Panc1 (cell line): ENCODE results near the gene NKX1-2. TPM values are rescaled to one million over a fixed set of nuclear protein-coding genes. Genes with fewer than 3 reads are reported as not detected.

Experiments used
- ATAC-seq: fragments of 200-7000 bp; cut with Tn5 transposase; 2 replicates; pipeline ENCODE4 v1.9.1; 2020; ENCODE audit warnings: mild to moderate bottlenecking, moderate library complexity
- BruUV-seq: library from RNA; stranded (reverse); fragments of 400-500 nt; replicated peaks from 2 replicates; lab custom pipeline; 2021; lab: Mats Ljungman, UMichigan
- CTCF ChIA-PET: fragments of 300-600 bp; sonication (Branson Sonifier 250); formaldehyde crosslinking; loops from one replicate; lab custom pipeline; 2022; ENCODE audit warnings: antibody characterized with exemption; lab: Charles Lee
- POLR2A ChIA-PET: fragments of 300-600 bp; sonication (Branson Sonifier 250); formaldehyde crosslinking; loops from one replicate; lab custom pipeline; 2022; ENCODE audit warnings: antibody characterized with exemption; lab: Charles Lee
- DNase-seq: peaks from one replicate; pipeline ENCODE4 v3.0.0-alpha.2; 2010; ENCODE audit warnings: low read depth, low spot score
- H3K27ac ChIP-seq: 2 replicates; pipeline ENCODE4 v1.5.1; 2011; ENCODE audit warnings: mild to moderate bottlenecking, low read length, inconsistent platforms
- H3K27me3 ChIP-seq: fragments of 200-500 bp; sonication (Bioruptor generic); 2 replicates; pipeline ENCODE4 v1.6.0; 2014; ENCODE audit warnings: low read length, inconsistent platforms; ENCODE audit not compliant: control insufficient read depth, insufficient read depth
- H3K36me3 ChIP-seq: fragments of 200-500 bp; sonication (Bioruptor generic); 2 replicates; pipeline ENCODE4 v1.5.1; 2014; ENCODE audit warnings: inconsistent platforms, mild to moderate bottlenecking, low read length, moderate library complexity; ENCODE audit not compliant: control insufficient read depth, insufficient read depth
- H3K4me1 ChIP-seq: 2 replicates; pipeline ENCODE4 v1.5.1; 2011; ENCODE audit warnings: inconsistent platforms, mild to moderate bottlenecking, low read length, moderate library complexity; ENCODE audit not compliant: control insufficient read depth, insufficient read depth
- H3K4me3 ChIP-seq, 2 experiments: 2 replicates each; pipeline ENCODE4 v1.5.1; 2011 to 2012; ENCODE audit warnings: low read depth in 2 of 2, low read length in 2 of 2, mild to moderate bottlenecking in 2 of 2, inconsistent platforms in 1 of 2, moderate library complexity in 1 of 2
- H3K9me3 ChIP-seq: fragments of 200-500 bp; sonication (Bioruptor generic); 2 replicates; pipeline ENCODE4 v1.5.1; 2014; ENCODE audit warnings: low read depth, mild to moderate bottlenecking, inconsistent platforms, low read length, moderate library complexity; ENCODE audit not compliant: control insufficient read depth, insufficient read depth
- CTCF ChIP-seq: fragments of 450-650 bp; IDR thresholded peaks from 2 replicates; pipeline ENCODE4 v1.5.1; 2017; ENCODE audit warnings: mild to moderate bottlenecking
- POLR2AphosphoS5 ChIP-seq: IDR thresholded peaks from 2 replicates; pipeline ENCODE4 v1.6.1; 2012; ENCODE audit warnings: mild to moderate bottlenecking, low read depth, low read length, moderate library complexity
- REST ChIP-seq, 2 experiments: IDR thresholded peaks; 2 replicates each; pipeline ENCODE4 v1.6.1; 2011 to 2012; ENCODE audit warnings: low read depth in 2 of 2, control low read depth in 1 of 2, low read length in 1 of 2, mild to moderate bottlenecking in 1 of 2, moderate library complexity in 1 of 2; ENCODE audit not compliant: insufficient read depth in 1 of 2
- SIN3A ChIP-seq: IDR thresholded peaks from 2 replicates; pipeline ENCODE4 v1.6.1; 2012; ENCODE audit warnings: low read depth, mild to moderate bottlenecking, low read length, moderate library complexity, borderline replicate concordance; ENCODE audit not compliant: insufficient read depth
- TCF7L2 ChIP-seq: IDR thresholded peaks from 2 replicates; pipeline ENCODE4 v1.6.1; 2011; ENCODE audit warnings: mild to moderate bottlenecking, low read depth, low read length, inconsistent platforms
- in situ Hi-C: cut with HindIII; loops from 2 replicates; pipeline ENCODE4 v1.10.0; 2016; ENCODE audit warnings: low sequenced_read_pairs, low pct_unique_long_range_greater_than_20kb
- intact Hi-C: fragments of 100-400 bp; cut with micrococcal nuclease; formaldehyde crosslinking; loops from one replicate; pipeline ENCODE4 v1.10.0; 2022; ENCODE audit not compliant: unreplicated experiment
- total RNA-seq: library from RNA; stranded (reverse); gene quantifications from one replicate; pipeline ENCODE4 v1.2.1, GENCODE V29; 2021; ENCODE audit not compliant: unreplicated experiment

The NKX1-2 gene
- total RNA-seq, 1 experiment from 2014 or later = 0.15 TPM

- ATAC-seq (no peak), DNase-seq (no peak)
- H3K27ac ChIP-seq = no peak overlapping the region
- H3K4me3 ChIP-seq = no peak overlapping the region
- H3K27me3 ChIP-seq = no peaks in the 10 kb centered on the region
- H3K4me1 ChIP-seq = no peaks in the 10 kb centered on the region
- no peaks in the 10 kb centered on the region for H3K36me3 ChIP-seq
- ChIA-PET CTCF (no interaction called here), POLR2A (no interaction called here)
- BruUV-seq = no TSS peak
- no peaks in the 10 kb centered on the region for H3K9me3 ChIP-seq
- intact Hi-C loops = no loop called here
- in situ Hi-C loops = no loop called here
- TF ChIP-seq TCF7L2 (no peak), SIN3A (no peak), REST (IDR thresholded peaks at IDR 0.05; ENCODE audit: insufficient read depth in 1 of 2, low read depth in 2 of 2, low read length in 1 of 2) (no peak), CTCF (no peak), POLR2AphosphoS5 (no peak)
Measured at GRCh38 chr10:124486635-124487034, 36.8 kb upstream of the NKX1-2 start.

GRCh38 chr10:124484661-124485060 lies 34.8 kb upstream of the NKX1-2 start:
- ChIA-PET POLR2A (interaction anchor here (0.7 kb wide), 1 partner anchor 380 kb away, joined by 3 read pairs; no protein-coding TSS in a partner anchor), CTCF (interaction anchor here (0.6 kb wide), 1 partner anchor 30 kb away, joined by 3 read pairs; no protein-coding TSS in a partner anchor)
- no peaks in the 10 kb centered on the region for H3K36me3 ChIP-seq
- H3K4me1 ChIP-seq = no peaks in the 10 kb centered on the region
- intact Hi-C loops = no loop called here
- H3K27me3 ChIP-seq = no peaks in the 10 kb centered on the region
- no TSS peak for BruUV-seq
- H3K4me3 ChIP-seq = no peak overlapping the region
- in situ Hi-C loops = no loop called here
- ATAC-seq = no peak
- TF ChIP-seq SIN3A (no peak), REST (IDR thresholded peaks at IDR 0.05; ENCODE audit: insufficient read depth in 1 of 2, low read depth in 2 of 2, low read length in 1 of 2) (no peak), TCF7L2 (no peak), POLR2AphosphoS5 (no peak), CTCF (no peak)
- no peaks in the 10 kb centered on the region for H3K9me3 ChIP-seq
- DNase-seq = no peak
- no peak overlapping the region for H3K27ac ChIP-seq
